GM18520 (cell line): ENCODE measurements around the gene SPACA4.

Source experiments
- ATAC-seq: cut with Tn5 transposase; IDR thresholded peaks from one replicate; pipeline ENCODE4 v1.9.1; 2021; ENCODE audit not compliant: unreplicated experiment

The SPACA4 gene

GRCh38 chr19:48646722-48647216 lies 40.2 kb downstream of the SPACA4 start:
- ATAC-seq: no peak

- ATAC-seq: no peak
These were observed 41.6 kb downstream of the SPACA4 start for GRCh38 chr19:48648134-48648533.

- no peak for ATAC-seq
These were observed 44.6 kb downstream of the SPACA4 start for GRCh38 chr19:48650974-48651682.

DNA sequence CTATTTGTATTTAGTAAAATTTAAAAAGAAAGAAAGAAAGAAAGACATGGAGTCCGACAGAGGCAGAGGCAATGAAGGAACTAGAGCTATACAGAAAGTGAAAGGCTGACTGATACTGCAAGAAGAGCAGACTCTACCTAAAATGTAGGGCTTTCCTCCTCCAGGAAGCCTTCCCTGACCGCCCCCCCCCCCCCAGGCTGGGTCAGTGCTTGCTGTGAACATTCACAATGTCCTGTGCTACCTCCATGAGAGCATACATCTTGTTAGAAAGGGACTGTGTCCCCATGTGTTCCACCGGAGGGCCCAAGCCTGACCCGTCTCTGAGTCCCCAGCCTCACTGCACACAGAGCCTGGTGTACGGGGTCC lies 45.1 kb downstream of the SPACA4 start:
- no peak for ATAC-seq

GRCh38 chr19:48654299-48655059 lies 47.9 kb downstream of the SPACA4 start:
- ATAC-seq: no peak

- ATAC-seq: no peak
These were observed 50.4 kb downstream of the SPACA4 start for GRCh38 chr19:48656840-48657474.
